Cardiac septum (tissue), 1 donor: ENCODE results near the gene CHST15. TPM values are rescaled to one million over a fixed set of nuclear protein-coding genes. Genes with fewer than 3 reads are reported as not detected.
"Not testable (repeated sequence)": the region's sequence is repeated elsewhere in the genome, so short reads cannot be mapped to it uniquely, and the experiment has no call there.

Source experiments
- DNase-seq: peaks from one replicate; pipeline ENCODE4 v3.0.0-alpha.2; 2020; ENCODE audit warnings: low spot score
- intact Hi-C: fragments of 100-400 bp; cut with DNase I; formaldehyde crosslinking; loops from one replicate; pipeline ENCODE4 v1.14.0; 2022
- total RNA-seq: library from RNA; stranded (reverse); fragmentation: NEBNext Ultra II Directional; extraction: Animal tissue kit (Norgen Biotek cat#: 25700); gene quantifications from one replicate; pipeline ENCODE4 v1.2.1, GENCODE V29; 2021
- donor health status: DM: no; HTN: no; CAD: no.

Gene CHST15
- total RNA-seq, 1 donor from 2014 or later = 5.4 TPM

DNA sequence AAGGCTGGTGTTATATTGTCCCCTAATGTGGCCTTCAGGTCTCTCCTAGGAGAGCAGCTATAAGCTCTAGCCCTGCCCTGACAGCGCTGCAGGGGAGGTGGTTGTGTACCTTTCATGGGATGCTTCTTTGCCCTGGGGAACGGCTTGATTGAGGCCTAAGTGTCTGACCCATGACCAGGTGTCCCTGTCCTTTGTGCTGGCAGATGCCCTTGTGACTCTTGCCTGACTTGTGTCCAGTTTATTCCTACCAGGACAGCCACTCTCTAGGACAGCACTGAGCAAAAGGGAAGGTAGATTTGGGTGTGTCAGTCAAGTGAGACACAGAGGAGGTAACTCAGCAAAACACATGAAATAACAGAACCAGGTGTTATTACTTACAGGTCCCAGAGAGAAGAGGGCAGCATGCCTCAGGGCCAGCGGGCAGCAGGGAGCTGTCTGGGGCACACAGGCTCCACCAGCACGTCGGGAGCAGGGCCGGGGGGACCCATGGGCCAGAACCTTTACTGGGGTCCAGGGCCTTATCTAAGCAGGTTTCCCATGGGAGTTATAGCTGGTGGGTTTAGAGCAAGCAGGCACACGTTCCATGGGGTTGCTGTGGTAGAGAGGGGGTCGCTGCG is 10.7 kb upstream of the CHST15 start:
- intact Hi-C loops = loop anchor here (10.0 kb wide), 1 partner anchor 281 kb away; no protein-coding TSS in a partner anchor

DNA sequence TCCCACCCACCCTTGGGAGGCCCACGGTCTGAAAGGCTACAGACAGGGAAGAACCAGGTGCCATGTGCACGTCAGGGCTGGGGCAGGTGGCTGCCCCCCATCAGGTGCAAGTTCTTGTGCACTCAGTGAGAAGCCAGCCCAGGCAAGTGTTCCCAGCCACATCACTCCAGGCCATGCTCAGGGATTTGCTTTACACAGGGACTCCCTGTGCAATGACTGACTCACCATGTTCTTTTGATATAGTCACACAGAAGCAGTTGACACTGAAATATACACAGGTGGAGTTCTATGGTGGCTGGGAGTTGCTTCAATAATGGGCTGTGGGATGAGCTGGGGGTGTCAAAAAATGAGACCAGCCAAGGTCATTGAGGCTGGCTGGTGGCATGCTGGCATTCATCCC is 8.0 kb upstream of the CHST15 start:
- no peak for DNase-seq
- intact Hi-C loops = loop anchor here (10.0 kb wide), 1 partner anchor 283 kb away; no protein-coding TSS in a partner anchor

More for the DNA sequence above, 10.7 kb upstream of the CHST15 start:
- DNase-seq = no peak

DNA sequence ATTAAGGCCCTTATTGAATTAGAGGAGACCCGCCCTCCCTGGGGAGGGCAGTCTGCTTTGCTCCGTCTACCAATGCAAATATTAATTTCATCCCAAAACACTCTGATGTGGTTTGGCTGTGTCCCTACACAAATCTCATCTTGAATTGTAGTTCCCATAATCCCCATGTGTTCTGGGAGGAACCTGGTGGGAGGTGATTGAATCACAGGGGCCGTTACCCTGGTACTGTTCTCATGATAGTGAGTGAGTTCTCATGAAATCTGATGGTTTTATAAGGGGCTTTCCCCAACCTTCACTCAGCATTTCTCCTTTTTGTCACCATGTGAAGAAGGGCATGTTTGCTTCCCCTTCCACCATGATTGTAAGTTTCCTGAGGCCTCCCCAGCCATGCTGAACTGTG is 7.3 kb upstream of the CHST15 start:
- not testable (repeated sequence) for DNase-seq
- intact Hi-C loops = loop anchor here (10.0 kb wide), 1 partner anchor 284 kb away; no protein-coding TSS in a partner anchor

DNA sequence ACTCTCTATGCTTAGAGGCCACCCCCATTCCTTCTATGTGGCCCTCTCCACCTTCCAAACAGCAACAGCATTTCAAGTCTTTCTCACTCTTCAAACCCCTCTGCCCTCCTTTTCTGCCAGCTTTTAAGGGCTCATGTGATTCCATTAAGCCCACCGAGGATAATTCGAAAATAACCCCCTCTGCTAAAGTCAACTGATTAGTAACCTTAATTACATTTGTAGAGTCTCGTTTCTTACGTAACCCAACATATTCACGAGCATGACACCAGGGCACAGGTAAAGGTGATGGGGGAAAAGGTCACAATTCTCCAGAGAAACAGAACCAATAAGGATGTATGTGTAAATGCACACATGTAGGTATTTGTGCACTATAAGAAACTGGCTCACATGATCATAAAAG is 6.7 kb upstream of the CHST15 start:
- no peak for DNase-seq
- intact Hi-C loops = loop anchor here (10.0 kb wide), 1 partner anchor 285 kb away; no protein-coding TSS in a partner anchor

DNA sequence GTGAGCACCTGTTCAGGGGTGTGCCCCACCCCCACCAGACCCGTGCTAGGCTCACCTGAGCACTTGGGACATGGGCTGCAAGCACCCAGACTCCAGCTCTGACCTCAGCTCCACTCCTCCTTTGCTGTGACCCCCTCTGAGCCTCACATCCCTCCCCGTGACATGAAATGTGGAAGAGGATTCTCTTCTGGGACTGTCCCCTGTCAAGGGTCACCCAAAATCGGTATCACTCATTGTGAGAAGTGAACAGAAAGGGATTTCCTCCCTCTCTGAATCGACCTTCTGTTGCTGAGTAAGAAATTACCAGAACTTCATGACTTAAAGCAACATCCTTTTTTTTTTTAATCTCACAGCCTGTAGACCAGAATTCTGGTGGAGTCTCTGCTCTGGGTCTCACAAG is 6.2 kb upstream of the CHST15 start:
- intact Hi-C loops = loop anchor here (10.0 kb wide), 1 partner anchor 285 kb away; no protein-coding TSS in a partner anchor
- no peak for DNase-seq

DNA sequence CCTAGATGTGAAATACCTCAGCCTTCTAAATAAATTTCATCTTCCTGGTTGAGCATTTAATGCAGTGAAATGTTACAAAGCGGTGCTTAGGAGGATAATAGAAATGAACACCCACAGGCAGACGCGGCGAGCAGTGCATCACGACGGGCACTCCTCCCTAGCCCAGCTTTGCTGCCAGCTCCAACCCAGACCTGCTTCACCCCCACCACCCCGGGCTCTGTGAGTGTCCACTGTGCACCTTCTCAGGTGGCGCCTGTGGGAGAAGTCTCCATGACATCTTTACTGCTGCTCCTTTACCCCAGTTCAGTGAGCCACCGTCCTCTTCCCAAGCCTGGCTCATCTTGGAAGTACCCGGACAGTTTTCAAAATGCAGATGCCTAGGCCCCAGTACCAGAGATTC is 5.2 kb upstream of the CHST15 start:
- intact Hi-C loops = no loop called here
- no peak for DNase-seq

DNA sequence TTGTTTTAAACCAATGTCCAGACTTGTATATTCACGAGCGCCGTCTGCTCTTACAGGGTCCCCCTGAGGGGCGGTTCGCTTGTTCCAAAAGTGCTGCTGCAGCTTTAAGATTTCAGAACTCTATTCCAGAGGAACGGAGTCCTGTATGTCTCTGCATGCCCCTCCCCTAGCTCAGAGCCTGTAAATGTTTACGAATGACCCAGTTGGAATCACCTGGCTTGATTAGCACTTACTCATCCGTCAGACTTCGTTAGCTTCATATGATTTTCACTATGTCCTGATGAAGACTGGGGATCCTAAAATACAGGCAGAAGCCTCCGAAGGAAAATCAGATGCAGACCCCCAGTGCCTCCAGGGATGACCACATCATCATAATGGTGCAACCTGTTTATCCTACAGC is 4.5 kb upstream of the CHST15 start:
- DNase-seq = no peak
- intact Hi-C loops = no loop called here

DNA sequence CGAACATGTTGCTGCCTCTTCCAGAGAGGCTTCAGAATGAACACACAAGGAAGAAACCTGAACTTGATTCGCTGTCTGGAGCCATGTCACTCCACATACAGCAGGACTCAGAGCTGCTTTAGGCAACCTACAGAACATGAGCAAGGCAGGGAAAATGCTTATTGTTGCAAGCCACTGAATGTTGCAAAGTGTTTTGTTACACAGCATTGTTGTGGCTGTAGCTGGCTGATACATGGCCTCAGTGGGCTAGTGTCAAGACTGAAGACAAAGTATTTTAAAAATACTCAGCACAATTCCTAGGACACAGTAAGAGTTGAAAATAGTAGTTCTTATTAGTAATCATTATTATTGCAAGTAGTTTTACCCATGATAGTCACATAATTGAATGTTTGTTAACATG is 3.1 kb upstream of the CHST15 start:
- no peak for DNase-seq
- intact Hi-C loops = no loop called here

DNA sequence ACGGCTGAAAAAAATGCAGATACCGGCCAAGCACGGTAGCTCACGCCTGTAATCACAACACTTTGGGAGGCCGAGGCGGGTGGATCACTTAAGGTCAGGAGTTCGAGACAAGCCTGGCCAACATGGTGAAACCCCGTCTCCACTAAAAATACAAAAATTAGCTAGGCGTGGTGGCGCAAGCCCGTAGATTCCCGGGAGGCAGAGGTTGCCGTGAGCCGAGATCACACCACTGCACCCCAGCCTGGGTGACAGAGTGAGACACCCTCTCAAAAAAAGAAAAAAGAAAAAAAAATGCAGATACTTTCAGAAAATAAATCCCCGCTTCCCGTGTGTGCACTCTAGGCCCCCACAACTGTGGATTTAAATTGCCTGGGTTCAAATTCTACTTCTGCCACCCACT is 2.4 kb upstream of the CHST15 start:
- intact Hi-C loops = not testable (repeated sequence)

DNA sequence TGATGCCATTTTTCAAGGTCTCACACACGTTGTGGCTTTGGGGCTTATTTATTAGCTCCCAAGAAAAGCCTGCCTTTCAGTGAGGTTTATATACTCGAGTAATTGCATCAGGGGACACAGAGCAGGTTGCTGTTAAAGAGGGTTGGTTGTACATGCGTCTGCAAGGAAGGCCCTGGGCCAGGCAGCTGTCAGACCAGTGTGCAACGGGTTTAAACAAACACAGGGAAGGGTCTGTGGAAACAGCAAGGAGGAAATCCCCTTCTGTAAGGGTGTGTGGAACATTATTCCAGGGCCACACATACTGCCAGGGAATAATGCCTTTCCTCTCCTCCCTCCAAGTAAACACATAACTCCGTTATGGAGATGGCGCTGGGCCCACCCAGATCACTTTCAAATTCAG is 1.7 kb upstream of the CHST15 start:
- DNase-seq = no peak
- intact Hi-C loops = no loop called here

More for the DNA sequence above, 2.4 kb upstream of the CHST15 start:
- not testable (repeated sequence) for DNase-seq

DNA sequence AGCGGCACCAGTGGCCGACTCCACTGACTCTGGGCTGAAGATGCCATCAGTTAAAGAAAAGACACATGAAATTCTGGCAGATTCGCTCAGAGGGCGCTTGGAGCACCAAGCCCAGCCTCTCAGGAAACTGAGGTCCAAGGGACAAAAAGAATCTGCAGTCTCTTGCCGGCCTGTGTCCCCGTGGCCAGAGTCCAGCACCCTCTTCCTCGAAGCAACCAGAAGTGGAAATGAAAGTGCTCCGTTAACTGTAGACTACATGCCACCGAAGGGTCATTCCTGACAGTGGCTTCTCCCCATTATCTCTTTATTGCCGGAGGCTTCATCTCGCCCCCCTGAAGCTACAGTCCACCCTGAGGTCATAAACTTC is 1.0 kb upstream of the CHST15 start:
- no peak for DNase-seq
- intact Hi-C loops = no loop called here

DNA sequence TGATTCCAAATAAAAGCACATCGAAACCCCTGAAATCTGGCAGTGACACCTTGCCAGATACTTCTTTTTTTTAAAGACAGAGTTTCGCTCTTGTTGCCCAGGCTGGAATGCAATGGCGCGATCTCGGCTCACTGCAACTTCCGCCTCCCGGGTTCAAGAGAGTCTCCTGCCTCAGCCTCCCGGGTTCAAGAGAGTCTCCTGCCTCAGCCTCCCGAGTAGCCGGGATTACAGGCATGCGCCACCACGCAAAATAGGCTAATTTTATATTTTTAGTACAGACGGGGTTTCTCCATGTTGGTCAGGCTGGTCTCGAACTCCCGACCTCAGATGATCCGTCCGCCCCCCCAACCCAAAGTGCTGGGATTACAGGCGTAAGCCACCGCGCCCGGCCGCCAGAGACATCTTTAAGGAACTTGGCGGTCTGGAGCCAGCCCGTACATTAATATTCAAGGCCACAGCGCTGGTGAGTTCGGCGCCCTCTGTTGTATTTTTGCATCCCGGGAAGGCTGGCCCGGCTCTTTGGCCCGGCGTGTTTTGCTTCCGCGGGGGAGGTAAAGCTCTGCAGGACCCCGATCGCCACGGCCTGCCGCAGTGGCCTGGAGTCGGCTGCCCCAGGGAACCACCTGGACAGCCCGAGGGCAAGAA is 498 bp upstream of the CHST15 start:
- intact Hi-C loops = not testable (repeated sequence)

DNA sequence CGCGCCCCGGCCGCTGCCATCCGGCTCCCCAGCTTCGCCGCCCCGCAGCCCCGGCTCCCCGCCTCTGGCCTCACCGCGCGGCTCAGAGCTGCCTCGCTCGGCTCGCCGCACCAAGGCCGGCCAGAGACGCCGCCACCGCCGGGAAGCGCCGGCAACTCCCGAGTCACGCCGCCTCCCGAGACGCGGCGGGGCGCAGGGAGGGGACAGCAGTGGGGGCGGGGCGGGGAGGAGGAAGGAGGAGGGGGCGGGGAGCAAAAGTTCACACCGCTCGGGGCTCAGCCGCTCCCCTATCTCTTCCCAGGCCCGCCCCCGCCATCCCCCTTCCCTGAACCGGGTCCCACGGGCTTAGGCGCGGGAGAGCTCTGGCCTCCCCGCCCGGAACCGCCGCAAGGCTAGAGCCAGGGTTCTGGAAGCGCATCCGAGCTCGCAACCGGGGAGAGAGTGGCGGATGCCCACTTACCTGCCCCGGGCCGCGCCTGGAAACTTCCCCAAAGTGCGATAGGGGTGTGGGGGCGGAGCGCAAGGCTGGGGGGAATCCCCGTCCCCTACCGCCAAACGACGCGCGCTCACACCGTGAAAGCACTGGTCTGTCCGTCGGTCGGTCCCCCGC is 1.0 kb downstream of the CHST15 start:
- peak; percentile 90 for DNase-seq
- intact Hi-C loops = no loop called here

More for the DNA sequence above, 498 bp upstream of the CHST15 start:
- not testable (repeated sequence) for DNase-seq

DNA sequence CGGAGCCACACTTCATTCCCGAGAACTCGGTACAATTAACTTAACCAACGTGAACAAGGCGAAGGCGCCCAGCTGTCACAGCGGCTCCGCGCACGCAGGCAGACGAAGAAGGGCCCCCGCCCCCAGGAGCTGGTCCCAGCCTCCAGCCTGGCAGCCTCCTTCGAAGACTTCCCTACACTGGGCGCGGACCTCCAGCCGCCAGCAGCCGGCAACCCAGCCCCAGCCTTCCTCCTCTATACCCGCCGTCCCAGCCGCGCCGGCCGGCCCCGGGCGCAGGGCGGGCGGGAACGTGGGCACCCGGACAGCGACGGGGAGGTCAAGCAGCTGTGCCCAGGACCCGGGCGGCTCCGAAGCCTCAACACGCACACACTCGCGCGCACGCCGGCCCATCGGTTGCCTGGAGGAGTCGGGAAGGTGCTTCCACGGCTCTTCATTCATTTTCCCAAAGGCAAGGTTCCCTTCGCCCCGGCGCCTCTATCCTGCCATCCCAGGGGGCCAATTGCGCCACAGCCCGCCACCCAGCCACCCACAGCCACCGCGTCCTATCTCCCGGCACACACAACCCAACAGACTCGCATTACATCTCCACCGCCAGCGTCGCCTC is 1.6 kb downstream of the CHST15 start:
- intact Hi-C loops = no loop called here
- DNase-seq = no peak

DNA sequence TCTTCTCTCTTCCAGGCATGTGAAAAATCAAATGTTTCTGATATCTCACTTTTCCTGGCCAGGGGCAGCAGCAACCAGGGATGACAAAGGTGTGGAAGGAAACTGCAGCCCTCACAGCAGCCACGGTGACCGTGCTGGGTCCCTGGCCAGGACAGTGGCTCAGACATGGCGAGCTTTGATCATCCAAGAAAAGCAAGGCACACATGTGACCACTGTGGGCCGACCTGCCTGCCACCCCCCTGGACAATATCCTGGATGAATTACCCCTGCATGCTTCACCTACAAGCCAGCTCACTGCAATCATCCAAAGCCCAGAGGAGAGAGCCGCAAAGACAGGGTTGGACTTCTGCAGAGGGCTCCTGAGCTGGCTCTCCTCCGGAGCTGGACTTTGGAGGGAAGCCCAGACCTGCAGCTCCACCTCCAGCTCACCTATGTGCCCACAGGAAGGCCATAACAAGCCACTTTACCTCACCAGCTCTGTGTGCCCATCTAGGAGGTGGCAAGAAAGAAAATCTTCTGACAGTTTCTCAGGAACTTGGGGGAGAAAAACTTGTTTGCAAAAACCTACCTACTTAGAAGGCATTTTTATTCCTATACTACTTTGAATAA is 2.7 kb downstream of the CHST15 start:
- intact Hi-C loops = no loop called here
- no peak for DNase-seq

DNA sequence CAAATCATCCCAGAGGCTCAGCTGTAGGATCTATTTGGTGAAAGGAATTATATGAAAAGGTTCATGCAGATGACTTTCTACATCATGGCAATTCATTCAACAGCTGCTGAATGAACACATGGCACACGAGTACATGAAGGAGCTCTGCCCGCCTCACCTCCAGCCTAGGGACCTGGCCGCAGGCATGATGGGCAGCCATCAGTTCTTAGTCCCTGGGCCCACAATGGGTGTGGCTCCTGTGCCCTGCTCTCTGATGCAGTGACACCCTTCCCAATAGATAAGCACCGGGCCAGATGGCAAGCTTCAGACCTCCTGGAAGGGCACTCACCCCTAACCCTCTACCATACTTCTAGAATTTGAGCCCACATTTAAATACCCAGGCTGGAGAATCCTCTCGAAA is 3.5 kb downstream of the CHST15 start:
- intact Hi-C loops = no loop called here
- no peak for DNase-seq

DNA sequence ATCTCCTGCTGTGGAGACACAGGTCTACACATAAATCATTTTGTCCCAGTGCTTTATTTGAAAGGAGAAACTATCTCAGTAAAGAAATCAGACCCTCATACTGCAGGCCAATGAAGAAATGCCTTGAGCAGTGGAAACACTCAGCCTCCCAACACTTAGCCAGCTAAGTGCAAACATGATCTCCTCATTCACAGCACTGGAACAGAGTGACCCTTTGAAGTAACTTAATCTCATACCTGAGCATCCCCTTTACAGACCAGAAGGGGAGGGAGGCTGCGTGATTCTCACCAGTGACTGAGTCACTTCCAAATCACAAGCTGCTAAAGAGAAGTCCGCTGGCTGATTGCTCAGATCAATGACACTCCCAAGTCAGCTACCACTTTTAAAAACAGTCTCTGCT is 4.5 kb downstream of the CHST15 start:
- intact Hi-C loops = no loop called here

DNA sequence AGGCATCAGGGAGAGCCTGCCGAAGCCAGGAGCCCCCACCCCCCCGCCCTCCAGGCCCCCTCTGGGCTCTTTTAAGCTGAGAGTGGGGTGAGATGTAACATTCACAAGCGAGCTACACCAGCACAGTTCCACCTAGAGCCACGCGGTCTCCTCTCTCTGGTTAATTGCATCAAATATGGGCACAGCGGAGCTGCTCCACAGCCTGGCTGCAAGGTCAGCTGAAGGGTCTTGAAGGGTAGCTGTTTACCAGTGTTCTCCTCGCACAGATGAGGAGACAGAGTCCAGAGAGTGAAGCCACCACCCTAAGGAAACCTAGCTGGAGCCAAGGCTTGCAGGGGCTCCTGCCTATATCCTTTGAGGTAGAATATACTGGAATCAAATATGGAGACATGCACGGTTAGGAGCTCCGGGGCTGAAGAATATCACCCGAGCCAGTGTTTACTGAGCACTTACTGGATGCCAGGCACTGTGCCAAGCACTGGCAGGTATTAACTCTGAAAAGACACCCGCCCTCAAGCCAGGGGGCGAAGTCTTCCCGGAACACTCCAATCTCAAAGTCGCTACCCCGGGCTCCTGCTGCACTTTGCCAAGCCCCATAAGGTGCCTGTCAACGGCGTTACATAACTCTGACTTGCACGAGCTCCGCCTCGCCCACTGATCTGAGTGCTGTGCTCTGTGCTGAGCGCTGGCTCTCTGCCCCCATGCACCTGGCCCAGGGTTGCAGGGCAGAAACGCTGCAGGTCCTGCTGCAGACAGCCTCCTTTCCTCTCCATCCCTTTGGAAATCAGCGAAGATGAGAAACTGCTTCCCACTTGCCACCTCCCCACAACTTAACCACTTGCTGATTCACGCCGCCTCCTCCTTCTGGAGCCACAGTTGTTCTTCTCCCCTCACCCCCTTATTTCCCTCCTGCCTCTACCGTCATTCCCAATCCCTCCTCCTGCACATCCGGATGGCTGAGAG is 5.4 kb downstream of the CHST15 start:
- intact Hi-C loops = no loop called here
- DNase-seq = no peak

More for the DNA sequence above, 4.5 kb downstream of the CHST15 start:
- DNase-seq = no peak
